Endothelial cell of umbilical vein (primary cell): ENCODE measurements around the gene ZFYVE28. TPM values are rescaled to one million over a fixed set of nuclear protein-coding genes. Genes with fewer than 3 reads are reported as not detected.

Experiments used
- BruUV-seq: library from RNA; stranded (reverse); fragments of 400-500 nt; replicated peaks from 2 replicates; lab custom pipeline; 2021; lab: Mats Ljungman, UMichigan
- CTCF ChIA-PET: fragments of 300-600, 350-600 bp; sonication (Branson Sonifier 250); formaldehyde crosslinking; loops from one replicate; lab custom pipeline; 2021; ENCODE audit warnings: antibody characterized with exemption, inconsistent platforms; lab: Charles Lee
- POLR2A ChIA-PET: fragments of 300-600, 350-600 bp; sonication (Branson Sonifier 250); formaldehyde crosslinking; loops from one replicate; lab custom pipeline; 2021; ENCODE audit warnings: antibody characterized with exemption, inconsistent platforms; lab: Charles Lee
- DNase-seq: peaks from one replicate; pipeline ENCODE4 v3.0.0-alpha.2; 2011; ENCODE audit warnings: low read depth, low spot score
- FAIRE-seq: peaks from 2 replicates; lab custom pipeline; 2011; peaks lifted over from hg19 to GRCh38; lab: Jason Lieb, UNC
- H2AFZ ChIP-seq: 2 replicates; pipeline ENCODE4 v1.6.0; 2012; ENCODE audit warnings: low read depth, low read length, control low read depth, inconsistent platforms
- H3K27ac ChIP-seq: 2 replicates; pipeline ENCODE4 v1.5.1; 2011; ENCODE audit warnings: low read depth, mild to moderate bottlenecking, control low read depth, low read length, moderate library complexity; ENCODE audit not compliant: insufficient read depth
- H3K27me3 ChIP-seq, 2 experiments: 2 replicates each; pipeline versions ENCODE4 v1.6.0 to v1.6.1; 2011; ENCODE audit warnings: low read length in 2 of 2, mixed read lengths in 1 of 2; ENCODE audit not compliant: control insufficient read depth in 2 of 2, insufficient read depth in 2 of 2
- H3K36me3 ChIP-seq, 2 experiments: 2 replicates in 1 of 2; 3 replicates in 1 of 2; pipeline ENCODE4 v1.5.1; 2011; ENCODE audit warnings: low read length in 2 of 2, mild to moderate bottlenecking in 1 of 2, moderate library complexity in 1 of 2; ENCODE audit not compliant: control insufficient read depth in 2 of 2, insufficient read depth in 2 of 2; ENCODE audit errors: extremely low read depth in 1 of 2
- H3K4me1 ChIP-seq: 3 replicates; pipeline ENCODE4 v1.5.1; 2011; ENCODE audit warnings: mild to moderate bottlenecking, low read length; ENCODE audit not compliant: control insufficient read depth, insufficient read depth; ENCODE audit errors: extremely low read depth
- H3K4me2 ChIP-seq: 2 replicates; pipeline ENCODE4 v1.6.1; 2011; ENCODE audit warnings: low read length, control low read depth, mixed read lengths; ENCODE audit not compliant: insufficient read depth
- H3K4me3 ChIP-seq, 3 experiments: fragments of 200-600 bp in 1 of 3; sonication (generic), shearing (Covaris generic) in 1 of 3; replicated peaks in 1 of 3; 2 replicates each; pipeline ENCODE4 v1.5.1; 2011 to 2016; ENCODE audit warnings: control low read depth in 3 of 3, low read length in 3 of 3, mild to moderate bottlenecking in 2 of 3, inconsistent platforms in 1 of 3, low read depth in 1 of 3, moderate library complexity in 1 of 3; ENCODE audit not compliant: insufficient read depth in 1 of 3
- H3K79me2 ChIP-seq: 2 replicates; pipeline ENCODE4 v1.6.0; 2012; ENCODE audit warnings: low read length, inconsistent platforms; ENCODE audit not compliant: control insufficient read depth, insufficient read depth
- H3K9ac ChIP-seq: replicated peaks from 2 replicates; pipeline ENCODE3; 2011; ENCODE audit warnings: low read length, control low read depth; ENCODE audit not compliant: insufficient read depth; ENCODE audit errors: extremely low read depth
- H3K9me1 ChIP-seq: replicated peaks from 3 replicates; pipeline ENCODE4 v1.6.0; 2011; ENCODE audit warnings: mild to moderate bottlenecking, low read length; ENCODE audit not compliant: control insufficient read depth, insufficient read depth; ENCODE audit errors: extremely low read depth
- H3K9me3 ChIP-seq: replicated peaks from 2 replicates; pipeline ENCODE4 v1.5.1; 2012; ENCODE audit warnings: low read length, inconsistent platforms; ENCODE audit not compliant: control insufficient read depth, insufficient read depth
- H4K20me1 ChIP-seq: replicated peaks from 2 replicates; pipeline ENCODE3; 2011; ENCODE audit warnings: mild to moderate bottlenecking, low read length; ENCODE audit not compliant: control insufficient read depth, insufficient read depth; ENCODE audit errors: extremely low read depth
- EZH2 ChIP-seq: IDR thresholded peaks from 2 replicates; pipeline ENCODE4 v1.6.1; 2012; ENCODE audit warnings: borderline replicate concordance, low read depth, mild to moderate bottlenecking, moderate library complexity, low read length, inconsistent platforms; ENCODE audit not compliant: severe bottlenecking
- FOS ChIP-seq: IDR thresholded peaks from 2 replicates; pipeline ENCODE4 v1.6.1; 2011; ENCODE audit warnings: mild to moderate bottlenecking, low read length, moderate library complexity, borderline replicate concordance; ENCODE audit not compliant: insufficient read depth
- GATA2 ChIP-seq: IDR thresholded peaks from 2 replicates; pipeline ENCODE4 v1.7.0; 2011; ENCODE audit warnings: low read depth, mild to moderate bottlenecking, moderate library complexity, mixed read lengths, low read length; ENCODE audit not compliant: insufficient read length, insufficient read depth
- JUN ChIP-seq: IDR thresholded peaks from 2 replicates; pipeline ENCODE4 v1.6.1; 2011; ENCODE audit warnings: borderline replicate concordance, low read depth; ENCODE audit not compliant: insufficient read length, insufficient read depth
- MYC ChIP-seq: IDR thresholded peaks from one replicate; pipeline ENCODE4 v1.6.1; 2011; ENCODE audit warnings: mild to moderate bottlenecking, low read depth, low read length
- POLR2A ChIP-seq: IDR thresholded peaks from 2 replicates; pipeline ENCODE4 v1.6.1; 2012; ENCODE audit warnings: low read depth, mild to moderate bottlenecking, control low read depth, low read length
- POLR2AphosphoS5 ChIP-seq: IDR thresholded peaks from 2 replicates; pipeline ENCODE4 v1.6.1; 2012; ENCODE audit warnings: low read depth, mild to moderate bottlenecking, control low read depth, low read length, moderate library complexity; ENCODE audit not compliant: insufficient read depth
- dilution Hi-C: fragments of 300-500 bp; cut with MboI; formaldehyde crosslinking; loops from one replicate; pipeline ENCODE4 v1.15.0; 2019; ENCODE audit warnings: low sequenced_read_pairs; ENCODE audit not compliant: extremely low pct_ligation_motif_present
- intact Hi-C: fragments of 100-400 bp; cut with micrococcal nuclease; formaldehyde crosslinking; loops from one replicate; pipeline ENCODE4 v1.10.0; 2022
- polyA plus RNA-seq, 4 experiments: library from polyadenylated mRNA; depleted of rRNA in 3 of 4; stranded (reverse) in 3 of 4; unstranded in 1 of 4; fragments of >200 nt; gene quantifications; 2 replicates each; pipeline versions ENCODE4 v1.2.1 to v1.2.3, GENCODE V29; 2011 to 2012; ENCODE audit warnings: missing spikeins in 1 of 4
- total RNA-seq: library from RNA; stranded (reverse); gene quantifications from 2 replicates; pipeline ENCODE4 v1.2.3, GENCODE V29; 2021
- TF ChIP-seq, protein P1 (sequence below): IDR thresholded peaks from 2 replicates; pipeline ENCODE4 v1.6.1; 2011; ENCODE audit not compliant: insufficient read depth, insufficient read length
- TF ChIP-seq, protein P2 (sequence below), 2 donors: IDR thresholded peaks; 1 replicate in 1 of 2; 2 replicates in 1 of 2; pipeline ENCODE4 v1.5.1; 2011; ENCODE audit warnings: low read length in 2 of 2, mild to moderate bottlenecking in 2 of 2, moderate library complexity in 2 of 2, control low read depth in 1 of 2, inconsistent platforms in 1 of 2, low read depth in 1 of 2; ENCODE audit not compliant: insufficient read depth in 1 of 2; ENCODE audit errors: extremely low read depth in 1 of 2

The ZFYVE28 gene
- total and polyA plus RNA-seq, 2 donors (not counting 3 experiments of a cell fraction or from before 2014, with no cell fraction given) = 5.8 to 7.1 TPM

DNA sequence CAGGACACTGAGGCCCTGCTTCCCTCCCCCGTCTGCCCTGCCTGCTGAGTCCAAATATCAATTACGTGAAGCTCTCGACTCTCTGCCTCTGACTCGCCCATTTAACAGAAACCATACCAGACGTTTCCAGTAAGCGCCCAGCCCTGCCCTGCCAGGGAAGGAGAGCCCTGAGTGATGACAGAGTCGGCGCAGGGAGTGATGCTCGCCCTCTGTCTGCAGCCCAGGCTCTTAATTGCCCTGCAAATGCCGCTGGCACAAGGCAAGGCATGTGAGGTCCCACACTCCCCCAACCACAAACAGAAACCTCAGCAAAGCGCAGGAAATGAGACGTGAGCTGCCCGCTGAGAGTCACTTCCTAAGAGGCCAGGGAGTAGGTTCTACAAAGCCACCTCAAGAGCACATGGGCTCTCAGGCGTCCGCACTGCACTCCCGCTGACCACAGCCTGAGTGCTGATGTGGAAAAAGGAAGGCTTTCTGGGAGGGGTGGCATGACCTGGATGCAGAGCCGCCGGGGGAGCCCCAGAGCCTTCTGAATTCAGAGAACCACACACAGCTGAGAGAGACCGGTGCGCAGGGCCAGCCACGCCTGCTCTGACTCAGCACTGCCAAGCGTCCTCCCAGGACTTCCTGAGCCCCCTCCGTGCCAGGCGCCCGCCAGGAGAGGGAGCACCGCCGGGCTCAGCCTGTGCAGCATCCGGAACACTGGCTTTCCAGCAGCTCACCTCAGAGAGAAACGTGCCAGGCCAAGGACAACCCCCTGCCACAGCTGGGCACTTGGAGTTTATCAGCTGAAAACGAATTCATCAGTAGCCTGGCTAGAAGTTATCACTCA is 5.3 kb downstream of the ZFYVE28 start:
- H3K4me1 ChIP-seq = peaks cover 43% of the 10 kb centered on the region
- H3K36me3 ChIP-seq = no peaks in the 10 kb centered on the region
- peaks cover 47% of the 10 kb centered on the region for H3K79me2 ChIP-seq
- H3K9ac ChIP-seq = peak overlapping the region; percentile 66
- peak; percentile 86 for TF ChIP-seq FOS
- no peak for TF ChIP-seq EZH2
- TF ChIP-seq, protein P1, sequence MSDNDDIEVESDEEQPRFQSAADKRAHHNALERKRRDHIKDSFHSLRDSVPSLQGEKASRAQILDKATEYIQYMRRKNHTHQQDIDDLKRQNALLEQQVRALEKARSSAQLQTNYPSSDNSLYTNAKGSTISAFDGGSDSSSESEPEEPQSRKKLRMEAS = peak; percentile 50
- TF ChIP-seq, protein P2, sequence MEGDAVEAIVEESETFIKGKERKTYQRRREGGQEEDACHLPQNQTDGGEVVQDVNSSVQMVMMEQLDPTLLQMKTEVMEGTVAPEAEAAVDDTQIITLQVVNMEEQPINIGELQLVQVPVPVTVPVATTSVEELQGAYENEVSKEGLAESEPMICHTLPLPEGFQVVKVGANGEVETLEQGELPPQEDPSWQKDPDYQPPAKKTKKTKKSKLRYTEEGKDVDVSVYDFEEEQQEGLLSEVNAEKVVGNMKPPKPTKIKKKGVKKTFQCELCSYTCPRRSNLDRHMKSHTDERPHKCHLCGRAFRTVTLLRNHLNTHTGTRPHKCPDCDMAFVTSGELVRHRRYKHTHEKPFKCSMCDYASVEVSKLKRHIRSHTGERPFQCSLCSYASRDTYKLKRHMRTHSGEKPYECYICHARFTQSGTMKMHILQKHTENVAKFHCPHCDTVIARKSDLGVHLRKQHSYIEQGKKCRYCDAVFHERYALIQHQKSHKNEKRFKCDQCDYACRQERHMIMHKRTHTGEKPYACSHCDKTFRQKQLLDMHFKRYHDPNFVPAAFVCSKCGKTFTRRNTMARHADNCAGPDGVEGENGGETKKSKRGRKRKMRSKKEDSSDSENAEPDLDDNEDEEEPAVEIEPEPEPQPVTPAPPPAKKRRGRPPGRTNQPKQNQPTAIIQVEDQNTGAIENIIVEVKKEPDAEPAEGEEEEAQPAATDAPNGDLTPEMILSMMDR (IDR thresholded peaks at IDR 0.05; ENCODE audit: extremely low read depth in 1 of 2, insufficient read depth in 1 of 2, low read depth in 1 of 2, low read length in 2 of 2) = peak; percentile 49 to 69
- TF ChIP-seq JUN = peak; percentile 8
- no peak for TF ChIP-seq POLR2A
- TF ChIP-seq MYC = no peak
- peak; percentile 80 for TF ChIP-seq POLR2AphosphoS5
- TF ChIP-seq GATA2 = no peak
- TSS peak; percentile 81 for BruUV-seq
- H2AFZ ChIP-seq = peak overlapping the region; percentile 10
- H4K20me1 ChIP-seq = no peaks in the 10 kb centered on the region
- dilution Hi-C loops (no loop called here), intact Hi-C loops (loop anchor here (1.0 to 10.0 kb wide), 4 partner anchors 56 to 552 kb away; partner anchors contain the start of genes GRK4, HAUS3, MXD4 and NOP14)
- no peaks in the 10 kb centered on the region for H3K9me3 ChIP-seq
- ChIA-PET POLR2A (interaction anchor here (1.1 kb wide), 1 partner anchor 10 kb away, joined by 3 read pairs; no protein-coding TSS in a partner anchor), CTCF (interaction anchor here (0.6 to 2.3 kb wide), 16 partner anchors 9 to 455 kb away, joined by 3 to 9 read pairs (median 4); partner anchors contain the start of gene MXD4)
- peak overlapping the region; percentile 52 for H3K4me2 ChIP-seq
- H3K9me1 ChIP-seq = no peaks in the 10 kb centered on the region
- peak overlapping the region in 2 of 3 experiments; percentile 18 to 22 for H3K4me3 ChIP-seq
- no peaks in the 10 kb centered on the region for H3K27me3 ChIP-seq
- peak; percentile 96 for DNase-seq
- H3K27ac ChIP-seq = peak overlapping the region; percentile 77
- FAIRE-seq = peak; percentile 98
